H1 (cell line): ENCODE data around the gene SASH3. TPM values are rescaled to one million over a fixed set of nuclear protein-coding genes. Genes with fewer than 3 reads are reported as not detected.

ENCODE experiments used
- CBX5 ChIP-seq: fragments of 300-800, 300-1000 bp; sonication (generic); IDR thresholded peaks from 2 replicates; pipeline ENCODE4 v1.7.1; 2016; ENCODE audit warnings: antibody characterized with exemption, low read length, low read depth
- CTBP2 ChIP-seq: IDR thresholded peaks from 2 replicates; pipeline ENCODE4 v1.7.0; 2011; ENCODE audit warnings: borderline replicate concordance, mild to moderate bottlenecking, moderate library complexity, mixed read lengths, low read length; ENCODE audit not compliant: insufficient read depth, insufficient read length
- EZH2 ChIP-seq: fragments of 200-600 bp; sonication (generic); IDR thresholded peaks from 2 replicates; pipeline ENCODE4 v1.7.1; 2012; ENCODE audit warnings: low read depth, mild to moderate bottlenecking, moderate library complexity, low read length, inconsistent platforms; ENCODE audit not compliant: severe bottlenecking
- JUN ChIP-seq: IDR thresholded peaks from 2 replicates; pipeline ENCODE4 v1.6.1; 2011; ENCODE audit warnings: low read depth, mild to moderate bottlenecking, improper control_type of control experiment, low read length
- MAFK ChIP-seq: IDR thresholded peaks from 2 replicates; pipeline ENCODE4 v1.6.1; 2012; ENCODE audit warnings: low read depth, mild to moderate bottlenecking, improper control_type of control experiment, low read length
- SP1 ChIP-seq: IDR thresholded peaks from 2 replicates; pipeline ENCODE4 v1.6.1; 2011; ENCODE audit warnings: low read depth, low read length
- SUZ12 ChIP-seq: fragments of 200-600 bp; sonication (generic); IDR thresholded peaks from 2 replicates; pipeline ENCODE4 v1.6.1; 2012; ENCODE audit warnings: mild to moderate bottlenecking, inconsistent platforms, low read length, moderate library complexity, mixed read lengths
- TCF12 ChIP-seq: IDR thresholded peaks from 2 replicates; pipeline ENCODE4 v1.6.1; 2011; ENCODE audit warnings: low read depth, mild to moderate bottlenecking, low read length
- YY1 ChIP-seq: IDR thresholded peaks from 2 replicates; pipeline ENCODE4 v1.6.1; 2011; ENCODE audit warnings: low read depth, mild to moderate bottlenecking, low read length
- polyA plus RNA-seq, 7 experiments: library from polyadenylated mRNA; depleted of rRNA in 3 of 7; stranded (reverse) in 5 of 7; unstranded in 2 of 7; fragments of >200 nt in 5 of 7; fragments of 200-250 nt in 2 of 7; gene quantifications; 1 replicate in 5 of 7; 2 replicates in 1 of 7; 4 replicates in 1 of 7; pipeline versions ENCODE4 v1.2.1 to v1.2.3, GENCODE V29; 2011 to 2013; ENCODE audit warnings: missing spikeins in 2 of 7, mixed read lengths in 2 of 7
- total RNA-seq: library from RNA; stranded (reverse); fragmentation: NEBNext Ultra II Directional; extraction: Animal tissue kit (Norgen Biotek cat#: 25700); gene quantifications from 2 replicates; pipeline ENCODE4 v1.2.1, GENCODE V29; 2021
- TF ChIP-seq, protein P1 (sequence below): fragments of 300-600 bp; sonication (generic); IDR thresholded peaks from 2 replicates; pipeline ENCODE4 v1.7.1; 2012; ENCODE audit warnings: low read length, moderate library complexity, mild to moderate bottlenecking, inconsistent platforms; ENCODE audit not compliant: insufficient replicate concordance

SASH3 gene
- total and polyA plus RNA-seq, 2 of the 8 experiments (the other 6 are each of a cell fraction or from before 2014, with no cell fraction given): not detected

DNA sequence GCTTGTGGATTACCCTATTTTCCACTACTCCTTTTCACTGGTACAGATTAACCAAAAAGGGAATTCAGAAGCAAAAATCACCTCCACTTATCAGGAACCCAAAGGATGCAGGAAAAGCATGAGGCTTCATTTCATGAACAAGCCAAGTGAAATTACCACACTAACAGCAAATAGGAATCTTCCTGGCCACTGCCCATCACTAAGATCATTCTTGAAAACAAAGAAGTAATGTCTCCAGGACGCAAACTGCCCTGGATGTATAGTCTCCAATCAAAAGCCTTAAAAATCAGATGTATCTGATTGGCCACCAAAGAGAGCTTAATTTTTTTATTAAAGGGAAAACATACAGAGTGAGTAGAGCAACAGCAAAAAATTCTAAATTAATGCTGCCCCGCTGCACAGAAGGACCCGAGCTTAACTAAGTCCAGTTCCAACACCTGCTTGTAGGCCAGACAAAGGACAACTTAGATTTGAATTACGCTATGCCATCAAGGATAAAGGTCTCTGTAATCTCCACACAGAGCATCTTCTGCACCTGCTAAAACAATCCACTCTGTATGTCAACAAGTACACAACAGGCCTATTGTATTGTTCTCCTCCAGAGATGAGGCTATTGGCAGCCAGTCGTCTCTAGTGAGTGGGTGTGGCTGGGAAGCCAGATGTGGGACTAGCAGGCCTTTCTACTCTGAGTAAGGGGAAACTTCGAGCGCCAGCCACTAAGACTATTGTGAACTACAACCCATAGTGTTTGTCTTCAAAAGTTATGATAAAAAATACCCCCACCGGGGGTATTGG lies 51.5 kb downstream of the SASH3 start (continued):
- TF ChIP-seq, protein P1, sequence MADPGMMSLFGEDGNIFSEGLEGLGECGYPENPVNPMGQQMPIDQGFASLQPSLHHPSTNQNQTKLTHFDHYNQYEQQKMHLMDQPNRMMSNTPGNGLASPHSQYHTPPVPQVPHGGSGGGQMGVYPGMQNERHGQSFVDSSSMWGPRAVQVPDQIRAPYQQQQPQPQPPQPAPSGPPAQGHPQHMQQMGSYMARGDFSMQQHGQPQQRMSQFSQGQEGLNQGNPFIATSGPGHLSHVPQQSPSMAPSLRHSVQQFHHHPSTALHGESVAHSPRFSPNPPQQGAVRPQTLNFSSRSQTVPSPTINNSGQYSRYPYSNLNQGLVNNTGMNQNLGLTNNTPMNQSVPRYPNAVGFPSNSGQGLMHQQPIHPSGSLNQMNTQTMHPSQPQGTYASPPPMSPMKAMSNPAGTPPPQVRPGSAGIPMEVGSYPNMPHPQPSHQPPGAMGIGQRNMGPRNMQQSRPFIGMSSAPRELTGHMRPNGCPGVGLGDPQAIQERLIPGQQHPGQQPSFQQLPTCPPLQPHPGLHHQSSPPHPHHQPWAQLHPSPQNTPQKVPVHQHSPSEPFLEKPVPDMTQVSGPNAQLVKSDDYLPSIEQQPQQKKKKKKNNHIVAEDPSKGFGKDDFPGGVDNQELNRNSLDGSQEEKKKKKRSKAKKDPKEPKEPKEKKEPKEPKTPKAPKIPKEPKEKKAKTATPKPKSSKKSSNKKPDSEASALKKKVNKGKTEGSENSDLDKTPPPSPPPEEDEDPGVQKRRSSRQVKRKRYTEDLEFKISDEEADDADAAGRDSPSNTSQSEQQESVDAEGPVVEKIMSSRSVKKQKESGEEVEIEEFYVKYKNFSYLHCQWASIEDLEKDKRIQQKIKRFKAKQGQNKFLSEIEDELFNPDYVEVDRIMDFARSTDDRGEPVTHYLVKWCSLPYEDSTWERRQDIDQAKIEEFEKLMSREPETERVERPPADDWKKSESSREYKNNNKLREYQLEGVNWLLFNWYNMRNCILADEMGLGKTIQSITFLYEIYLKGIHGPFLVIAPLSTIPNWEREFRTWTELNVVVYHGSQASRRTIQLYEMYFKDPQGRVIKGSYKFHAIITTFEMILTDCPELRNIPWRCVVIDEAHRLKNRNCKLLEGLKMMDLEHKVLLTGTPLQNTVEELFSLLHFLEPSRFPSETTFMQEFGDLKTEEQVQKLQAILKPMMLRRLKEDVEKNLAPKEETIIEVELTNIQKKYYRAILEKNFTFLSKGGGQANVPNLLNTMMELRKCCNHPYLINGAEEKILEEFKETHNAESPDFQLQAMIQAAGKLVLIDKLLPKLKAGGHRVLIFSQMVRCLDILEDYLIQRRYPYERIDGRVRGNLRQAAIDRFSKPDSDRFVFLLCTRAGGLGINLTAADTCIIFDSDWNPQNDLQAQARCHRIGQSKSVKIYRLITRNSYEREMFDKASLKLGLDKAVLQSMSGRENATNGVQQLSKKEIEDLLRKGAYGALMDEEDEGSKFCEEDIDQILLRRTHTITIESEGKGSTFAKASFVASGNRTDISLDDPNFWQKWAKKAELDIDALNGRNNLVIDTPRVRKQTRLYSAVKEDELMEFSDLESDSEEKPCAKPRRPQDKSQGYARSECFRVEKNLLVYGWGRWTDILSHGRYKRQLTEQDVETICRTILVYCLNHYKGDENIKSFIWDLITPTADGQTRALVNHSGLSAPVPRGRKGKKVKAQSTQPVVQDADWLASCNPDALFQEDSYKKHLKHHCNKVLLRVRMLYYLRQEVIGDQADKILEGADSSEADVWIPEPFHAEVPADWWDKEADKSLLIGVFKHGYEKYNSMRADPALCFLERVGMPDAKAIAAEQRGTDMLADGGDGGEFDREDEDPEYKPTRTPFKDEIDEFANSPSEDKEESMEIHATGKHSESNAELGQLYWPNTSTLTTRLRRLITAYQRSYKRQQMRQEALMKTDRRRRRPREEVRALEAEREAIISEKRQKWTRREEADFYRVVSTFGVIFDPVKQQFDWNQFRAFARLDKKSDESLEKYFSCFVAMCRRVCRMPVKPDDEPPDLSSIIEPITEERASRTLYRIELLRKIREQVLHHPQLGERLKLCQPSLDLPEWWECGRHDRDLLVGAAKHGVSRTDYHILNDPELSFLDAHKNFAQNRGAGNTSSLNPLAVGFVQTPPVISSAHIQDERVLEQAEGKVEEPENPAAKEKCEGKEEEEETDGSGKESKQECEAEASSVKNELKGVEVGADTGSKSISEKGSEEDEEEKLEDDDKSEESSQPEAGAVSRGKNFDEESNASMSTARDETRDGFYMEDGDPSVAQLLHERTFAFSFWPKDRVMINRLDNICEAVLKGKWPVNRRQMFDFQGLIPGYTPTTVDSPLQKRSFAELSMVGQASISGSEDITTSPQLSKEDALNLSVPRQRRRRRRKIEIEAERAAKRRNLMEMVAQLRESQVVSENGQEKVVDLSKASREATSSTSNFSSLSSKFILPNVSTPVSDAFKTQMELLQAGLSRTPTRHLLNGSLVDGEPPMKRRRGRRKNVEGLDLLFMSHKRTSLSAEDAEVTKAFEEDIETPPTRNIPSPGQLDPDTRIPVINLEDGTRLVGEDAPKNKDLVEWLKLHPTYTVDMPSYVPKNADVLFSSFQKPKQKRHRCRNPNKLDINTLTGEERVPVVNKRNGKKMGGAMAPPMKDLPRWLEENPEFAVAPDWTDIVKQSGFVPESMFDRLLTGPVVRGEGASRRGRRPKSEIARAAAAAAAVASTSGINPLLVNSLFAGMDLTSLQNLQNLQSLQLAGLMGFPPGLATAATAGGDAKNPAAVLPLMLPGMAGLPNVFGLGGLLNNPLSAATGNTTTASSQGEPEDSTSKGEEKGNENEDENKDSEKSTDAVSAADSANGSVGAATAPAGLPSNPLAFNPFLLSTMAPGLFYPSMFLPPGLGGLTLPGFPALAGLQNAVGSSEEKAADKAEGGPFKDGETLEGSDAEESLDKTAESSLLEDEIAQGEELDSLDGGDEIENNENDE: no peak
- TF ChIP-seq SP1: no peak
- no peak for TF ChIP-seq TCF12
- TF ChIP-seq CBX5: no peak
- TF ChIP-seq EZH2: no peak
- TF ChIP-seq MAFK: no peak
- TF ChIP-seq YY1: no peak
- TF ChIP-seq CTBP2: no peak
- TF ChIP-seq SUZ12: no peak
- TF ChIP-seq JUN: no peak
